ENCODE measurements around the gene BOLA1. TPM values are rescaled to one million over a fixed set of nuclear protein-coding genes. Genes with fewer than 3 reads are reported as not detected.
"Not testable (repeated sequence)": the region's sequence is repeated elsewhere in the genome, so short reads cannot be mapped to it uniquely, and the experiment has no call there.

Gene BOLA1
- total and polyA plus RNA-seq, 2 of the 13 experiments (the other 11 are each of a cell fraction or from before 2014, with no cell fraction given), result 3.2 to 4.2 TPM

GRCh38 chr1:149937759-149938158 lies 38.4 kb downstream of the BOLA1 start (continued):
- TF ChIP-seq MNT (IDR thresholded peaks at IDR 0.05) (no peak), TEAD2 (CRISPR knock-in tag; IDR thresholded peaks at IDR 0.05) (no peak), ZZZ3 (CRISPR knock-in tag; IDR thresholded peaks at IDR 0.05; ENCODE audit: borderline replicate concordance) (no peak)

- WGBS (ENCODE audit: low lambda C conversion rate), result 4% methylated on average over 13 of the region's 13 CpGs
- H3K9me3 ChIP-seq (ENCODE audit: low read length); H3K79me2 ChIP-seq (ENCODE audit: insufficient read depth, low read length); ATAC-seq; intact Hi-C loops (cut with micrococcal nuclease; ENCODE audit: unreplicated experiment); H3K36me3 ChIP-seq (replicated peaks in 1 of 2; ENCODE audit: control insufficient read depth in 1 of 2, insufficient read depth in 2 of 2, low read length in 2 of 2); H4K20me1 ChIP-seq (ENCODE audit: insufficient read depth, low read length); DNase-seq (ENCODE audit: low spot score); CTCF ChIA-PET (ENCODE audit: low intra/inter-chr PET ratio, low total read pairs); BruUV-seq (replicated peaks); in situ Hi-C loops (cut with HindIII; ENCODE audit: extremely low pct_ligation_motif_present, low pct_unique_long_range_greater_than_20kb); FAIRE-seq; H3K27me3 ChIP-seq (ENCODE audit: control insufficient read depth in 1 of 2, insufficient read depth in 2 of 2, low read length in 2 of 2): not testable (repeated sequence)
- Histone ChIP-seq H3K4me1 (ENCODE audit: insufficient read depth, low read length) (peaks cover 54% of the 10 kb centered on the region), H2AFZ (ENCODE audit: low read length) (peak overlapping the region; percentile 40), H3K27ac (ENCODE audit: extremely low read length, insufficient read depth, low read length) (peak overlapping the region; percentile 82), H3K4me2 (ENCODE audit: low read depth, low read length) (peak overlapping the region; percentile 91), H3K9ac (ENCODE audit: insufficient read depth, low read depth, low read length) (peak overlapping the region; percentile 56), H3K4me3 (replicated peaks in 1 of 3; ENCODE audit: insufficient read depth in 1 of 3, low read depth in 2 of 3, low read length in 3 of 3) (peak overlapping the region; percentile 49 to 65 (median 54))
- TF ChIP-seq KLF6 (CRISPR knock-in tag; IDR thresholded peaks at IDR 0.05), result 0 out of 2 replicates have a peak, but pooled peaks have one; percentile 1
- TF ChIP-seq DMAP1 (CRISPR knock-in tag; IDR thresholded peaks at IDR 0.05), result 0 out of 2 replicates have a peak, but pooled peaks have one; percentile 16
- POLR2A ChIA-PET, result interaction anchor here (0.9 to 6.0 kb wide), 6 partner anchors 9 to 128 kb away, joined by 3 to 74 read pairs (median 6); partner anchors contain the start of genes OTUD7B and SF3B4
Observed at GRCh38 chr1:149938668-149939003, 39.3 kb downstream of the BOLA1 start.

GRCh38 chr1:149940427-149940826 lies 41.1 kb downstream of the BOLA1 start:
- H3K9ac ChIP-seq (ENCODE audit: insufficient read depth, low read depth, low read length), result no peak overlapping the region
- H3K4me1 ChIP-seq (ENCODE audit: insufficient read depth, low read length), result peaks cover 51% of the 10 kb centered on the region
- H3K27me3 ChIP-seq (ENCODE audit: control insufficient read depth in 1 of 2, insufficient read depth in 2 of 2, low read length in 2 of 2), result no peaks in the 10 kb centered on the region
- CTCF ChIA-PET (ENCODE audit: low intra/inter-chr PET ratio, low total read pairs), result no interaction called here
- H3K4me2 ChIP-seq (ENCODE audit: low read depth, low read length), result no peak overlapping the region
- POLR2A ChIA-PET, result interaction anchor here (3.0 to 6.0 kb wide), 2 partner anchors 12 to 53 kb away, joined by 18 to 74 read pairs; partner anchors contain the start of gene SF3B4
- H3K36me3 ChIP-seq (replicated peaks in 1 of 2; ENCODE audit: control insufficient read depth in 1 of 2, insufficient read depth in 2 of 2, low read length in 2 of 2), result peaks cover 5 to 14% of the 10 kb centered on the region in 2 experiments; a peak in 3 of 5 replicates
- no peaks in the 10 kb centered on the region for H3K9me3 ChIP-seq (ENCODE audit: low read length)
- intact Hi-C loops (cut with micrococcal nuclease; ENCODE audit: unreplicated experiment) (no loop called here), in situ Hi-C loops (cut with HindIII; ENCODE audit: extremely low pct_ligation_motif_present, low pct_unique_long_range_greater_than_20kb) (no loop called here)
- no peak overlapping the region for H2AFZ ChIP-seq (ENCODE audit: low read length)
- BruUV-seq (replicated peaks), result no TSS peak
- no peaks in the 10 kb centered on the region for H4K20me1 ChIP-seq (ENCODE audit: insufficient read depth, low read length)
- H3K4me3 ChIP-seq (replicated peaks in 1 of 3; ENCODE audit: insufficient read depth in 1 of 3, low read depth in 2 of 3, low read length in 3 of 3), result no peak overlapping the region
- FAIRE-seq (no peak), DNase-seq (ENCODE audit: low spot score) (no peak), ATAC-seq (no peak)
- 95% methylated on average over 3 of the region's 3 CpGs for WGBS (ENCODE audit: low lambda C conversion rate)
- H3K79me2 ChIP-seq (ENCODE audit: insufficient read depth, low read length), result no peaks in the 10 kb centered on the region
- no peak overlapping the region for H3K27ac ChIP-seq (ENCODE audit: extremely low read length, insufficient read depth, low read length)
- TF ChIP-seq ZNF280D (CRISPR knock-in tag; IDR thresholded peaks at IDR 0.05) (no peak), POLR2G (IDR thresholded peaks at IDR 0.05; ENCODE audit: low read depth, low read length) (no peak), NR0B2 (CRISPR knock-in tag; IDR thresholded peaks at IDR 0.05) (no peak), MEIS1 (CRISPR knock-in tag; IDR thresholded peaks at IDR 0.05; ENCODE audit: borderline replicate concordance) (no peak), KDM6A (CRISPR knock-in tag; IDR thresholded peaks at IDR 0.05; ENCODE audit: low read depth) (no peak), MXD1 (CRISPR knock-in tag; IDR thresholded peaks at IDR 0.05) (no peak)

All from HepG2 (cell line).